Kidney epithelial cell (primary cell): Measurements from ENCODE around the gene MKRN1. TPM values are rescaled to one million over a fixed set of nuclear protein-coding genes. Genes with fewer than 3 reads are reported as not detected.

Experiments
- DNase-seq: peaks from one replicate; pipeline ENCODE4 v3.0.0-alpha.2; 2010; ENCODE audit warnings: low read depth
- H3K27me3 ChIP-seq: 2 replicates; pipeline ENCODE4 v1.6.0; 2011; ENCODE audit warnings: low read length; ENCODE audit not compliant: control insufficient read depth, insufficient read depth
- H3K36me3 ChIP-seq: 2 replicates; pipeline ENCODE4 v1.5.1; 2011; ENCODE audit warnings: low read length; ENCODE audit not compliant: control insufficient read depth, insufficient read depth
- H3K4me3 ChIP-seq: 2 replicates; pipeline ENCODE4 v1.5.1; 2011; ENCODE audit warnings: low read depth, mild to moderate bottlenecking, control low read depth, low read length
- CTCF ChIP-seq: IDR thresholded peaks from 2 replicates; pipeline ENCODE4 v1.5.1; 2011; ENCODE audit warnings: mild to moderate bottlenecking, moderate library complexity, low read length, control low read depth, inconsistent platforms; ENCODE audit not compliant: insufficient read depth, poor library complexity, severe bottlenecking
- total RNA-seq: library from RNA; depleted of rRNA; stranded (reverse); fragments of >200 nt; gene quantifications from 2 replicates; pipeline ENCODE4 v1.2.3, GENCODE V29; 2015

MKRN1 gene
- total RNA-seq, 1 donor from 2014 or later: 58.3 TPM

GRCh38 chr7:140448781-140449480 is 30.4 kb downstream of the MKRN1 start:
- no peak for TF ChIP-seq CTCF
- DNase-seq: no peak
- Histone ChIP-seq H3K4me3 (no peak overlapping the region), H3K36me3 (no peaks in the 10 kb centered on the region), H3K27me3 (no peaks in the 10 kb centered on the region)

- no peak for DNase-seq
- TF ChIP-seq CTCF: no peak
- H3K4me3 ChIP-seq: no peak overlapping the region
- H3K27me3 ChIP-seq: no peaks in the 10 kb centered on the region
- H3K36me3 ChIP-seq: no peaks in the 10 kb centered on the region
Observed at GRCh38 chr7:140447841-140448240, 31.5 kb downstream of the MKRN1 start.

- Histone ChIP-seq H3K36me3 (no peaks in the 10 kb centered on the region), H3K27me3 (no peaks in the 10 kb centered on the region), H3K4me3 (no peak overlapping the region)
- no peak for TF ChIP-seq CTCF
- no peak for DNase-seq
Observed at GRCh38 chr7:140446467-140446866, 32.8 kb downstream of the MKRN1 start.

GRCh38 chr7:140441519-140441918 is 37.8 kb downstream of the MKRN1 start:
- DNase-seq: no peak
- Histone ChIP-seq H3K36me3 (no peaks in the 10 kb centered on the region), H3K27me3 (no peaks in the 10 kb centered on the region), H3K4me3 (no peak overlapping the region)
- TF ChIP-seq CTCF: no peak

GRCh38 chr7:140440593-140440992 is 38.7 kb downstream of the MKRN1 start:
- Histone ChIP-seq H3K36me3 (no peaks in the 10 kb centered on the region), H3K27me3 (peaks cover 4% of the 10 kb centered on the region), H3K4me3 (no peak overlapping the region)
- no peak for TF ChIP-seq CTCF
- DNase-seq: no peak

GRCh38 chr7:140439359-140439758 is 39.9 kb downstream of the MKRN1 start:
- H3K36me3 ChIP-seq: no peaks in the 10 kb centered on the region
- no peak for TF ChIP-seq CTCF
- no peak overlapping the region for H3K4me3 ChIP-seq
- peaks cover 7% of the 10 kb centered on the region for H3K27me3 ChIP-seq
- no peak for DNase-seq
